Spinal cord (tissue), 10 donors: ENCODE results near the gene ARAP1. TPM values are rescaled to one million over a fixed set of nuclear protein-coding genes. Genes with fewer than 3 reads are reported as not detected.

Experiments used
- DNase-seq, 6 donors: peaks; one replicate each; pipeline versions ENCODE4 v3.0.0 to v3.0.0-alpha.2; 2013 to 2015; ENCODE audit warnings: low spot score in 6 of 6, low read depth in 4 of 6
- H3K27ac ChIP-seq: one replicate; pipeline ENCODE4 v1.5.1; 2013; ENCODE audit warnings: low read depth, low read length, control low read depth
- H3K27me3 ChIP-seq: one replicate; pipeline ENCODE4 v1.6.1; 2013; ENCODE audit warnings: low read length; ENCODE audit not compliant: control insufficient read depth, insufficient read depth
- H3K36me3 ChIP-seq: one replicate; pipeline ENCODE4 v1.6.1; 2013; ENCODE audit warnings: low read length; ENCODE audit not compliant: control insufficient read depth, insufficient read depth
- H3K4me1 ChIP-seq: one replicate; pipeline ENCODE4 v1.6.1; 2013; ENCODE audit warnings: low read length; ENCODE audit not compliant: control insufficient read depth, insufficient read depth
- H3K4me3 ChIP-seq: one replicate; pipeline ENCODE4 v1.5.1; 2013; ENCODE audit warnings: low read depth, low read length, control low read depth
- H3K9me3 ChIP-seq: one replicate; pipeline ENCODE4 v1.6.1; 2013; ENCODE audit warnings: low read length; ENCODE audit not compliant: control insufficient read depth, insufficient read depth
- WGBS: methylation state at CpG from one replicate; pipeline ENCODE4 v1.1.5; 2013; ENCODE audit warnings: missing lambda C conversion rate; ENCODE audit not compliant: insufficient coverage; 5-methylcytosine and 5-hydroxymethylcytosine counted together
- polyA plus RNA-seq, 2 donors: library from polyadenylated mRNA; unstranded; fragments of 120-200 nt; gene quantifications; one replicate each; pipeline ENCODE4 v1.2.1, GENCODE V29; 2013; ENCODE audit not compliant: insufficient read length in 2 of 2
- total RNA-seq, 2 donors: library from RNA; depleted of rRNA in 1 of 2; stranded (reverse); fragments of 120-200 nt in 1 of 2; fragments of >200 nt in 1 of 2; gene quantifications; one replicate each; pipeline versions ENCODE4 v1.2.3 to v1.2.4, GENCODE V29; 2013 to 2014
- donor health status: healthy.

The ARAP1 gene
- total and polyA plus RNA-seq, 4 donors = 44.8 to 79.2 (median 52.1) TPM

DNA sequence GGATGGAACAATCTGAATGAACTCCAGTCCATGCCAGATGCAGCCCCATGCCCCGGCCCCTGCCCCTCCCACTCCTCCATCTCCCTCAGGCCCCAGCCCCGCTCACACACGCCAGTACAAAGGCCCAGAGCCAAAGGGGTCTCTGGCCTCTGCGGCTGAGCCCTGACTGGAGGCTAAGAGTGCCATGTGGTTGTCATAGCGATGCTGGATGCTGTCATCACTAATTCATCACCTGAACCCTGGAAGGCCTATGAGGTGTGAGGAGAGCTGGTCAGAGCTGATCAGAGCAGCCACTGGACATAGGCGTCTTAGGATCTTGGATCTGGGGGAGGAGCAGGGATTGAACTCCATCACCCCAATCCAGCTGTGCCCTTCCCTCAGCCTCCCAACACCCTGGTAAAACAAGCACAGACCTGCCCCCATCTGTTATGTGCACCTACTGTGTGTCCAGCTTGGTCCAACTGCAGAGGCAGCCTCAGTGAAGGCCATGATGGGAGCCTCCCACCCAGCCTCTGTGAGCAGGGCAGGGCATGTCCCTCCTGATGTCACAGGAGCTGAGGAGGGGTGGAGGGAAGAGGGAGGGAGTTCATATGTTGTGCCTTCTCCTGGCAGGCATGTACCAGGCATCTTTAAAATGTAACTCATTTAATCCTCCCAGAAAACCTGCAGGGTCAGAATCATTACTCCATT lies 94.7 kb downstream of the ARAP1 start:
- DNase-seq = peak in 1 of 6 donors; percentile 47
- WGBS = 47% methylated on average over 6 of the region's 6 CpGs
- Histone ChIP-seq H3K4me3 (no peak overlapping the region), H3K9me3 (no peaks in the 10 kb centered on the region), H3K4me1 (peaks cover 31% of the 10 kb centered on the region), H3K27ac (no peak overlapping the region), H3K36me3 (no peaks in the 10 kb centered on the region), H3K27me3 (no peaks in the 10 kb centered on the region)

GRCh38 chr11:72655896-72656464 lies 96.2 kb downstream of the ARAP1 start:
- H3K27ac ChIP-seq = no peak overlapping the region
- no peaks in the 10 kb centered on the region for H3K27me3 ChIP-seq
- H3K4me3 ChIP-seq = no peak overlapping the region
- H3K4me1 ChIP-seq = peaks cover 32% of the 10 kb centered on the region
- no peaks in the 10 kb centered on the region for H3K9me3 ChIP-seq
- WGBS = 48% methylated on average over 11 of the region's 11 CpGs
- H3K36me3 ChIP-seq = no peaks in the 10 kb centered on the region
- DNase-seq = no peak

DNA sequence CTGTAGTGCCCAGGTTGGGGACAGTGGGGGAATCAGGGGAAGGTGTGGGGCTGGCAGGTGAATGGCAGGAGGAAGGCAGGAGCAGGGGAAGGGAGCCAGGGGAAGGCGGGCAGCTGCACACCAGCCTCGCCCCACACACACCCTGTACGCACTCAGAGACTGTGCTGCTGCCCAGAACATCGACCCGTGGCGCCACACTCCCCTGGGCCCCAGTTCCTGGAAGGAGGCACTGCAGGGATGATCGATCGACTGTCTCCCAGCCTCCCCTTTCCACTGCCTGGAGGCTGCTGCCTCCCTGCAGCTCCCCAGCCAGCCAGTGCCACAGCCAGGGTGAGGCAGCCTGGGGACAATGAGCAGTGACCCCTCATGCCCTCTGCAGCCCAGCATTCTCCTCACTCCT lies 97.2 kb downstream of the ARAP1 start:
- WGBS = 92% methylated on average over 7 of the region's 8 CpGs
- DNase-seq = no peak
- H3K27me3 ChIP-seq = no peaks in the 10 kb centered on the region
- peaks cover 32% of the 10 kb centered on the region for H3K4me1 ChIP-seq
- H3K9me3 ChIP-seq = no peaks in the 10 kb centered on the region
- no peak overlapping the region for H3K27ac ChIP-seq
- H3K4me3 ChIP-seq = no peak overlapping the region
- H3K36me3 ChIP-seq = no peaks in the 10 kb centered on the region

- no peak overlapping the region for H3K4me3 ChIP-seq
- no peaks in the 10 kb centered on the region for H3K27me3 ChIP-seq
- DNase-seq = no peak
- WGBS = 72% methylated on average over 3 of the region's 3 CpGs
- no peak overlapping the region for H3K27ac ChIP-seq
- peaks cover 32% of the 10 kb centered on the region for H3K4me1 ChIP-seq
- no peaks in the 10 kb centered on the region for H3K9me3 ChIP-seq
- no peaks in the 10 kb centered on the region for H3K36me3 ChIP-seq
Observed at GRCh38 chr11:72653649-72654048, 98.6 kb downstream of the ARAP1 start.

DNA sequence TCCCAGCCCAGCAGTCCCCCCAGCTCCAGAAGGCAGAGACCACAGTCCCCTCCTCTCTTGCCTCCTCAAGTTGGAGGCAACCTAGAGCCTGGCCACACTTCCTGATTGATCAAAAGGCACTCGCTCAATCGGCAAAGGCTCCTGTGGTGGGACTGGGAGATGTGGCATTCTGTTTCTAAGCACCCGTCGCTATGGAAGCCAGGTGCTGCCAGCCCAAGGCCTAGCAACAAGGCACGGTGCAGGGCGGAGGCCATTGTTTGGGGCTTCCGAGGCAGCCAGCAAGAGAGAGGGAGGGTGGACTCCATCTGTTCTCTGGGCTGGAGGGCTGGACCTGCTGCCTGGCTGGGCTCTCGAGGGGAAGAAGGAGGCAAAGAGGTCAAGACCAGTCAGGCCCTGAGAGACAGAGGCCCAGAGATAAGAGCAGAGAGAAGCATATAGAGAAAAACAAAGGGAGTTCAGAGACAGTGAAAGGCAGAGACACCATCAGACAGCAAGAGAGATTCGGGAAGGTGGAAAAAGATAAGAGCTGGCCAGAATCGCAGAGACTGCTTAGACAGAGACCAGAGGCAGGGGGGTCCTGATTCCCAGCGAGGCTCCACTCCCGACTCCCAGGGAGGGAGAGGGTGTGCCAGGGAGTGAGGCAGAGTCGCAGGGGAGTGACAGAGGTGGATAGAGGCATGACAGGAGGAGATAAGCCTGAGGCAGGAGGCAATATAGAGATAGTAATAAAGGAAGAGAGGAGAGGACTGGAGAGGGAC lies 99.2 kb downstream of the ARAP1 start:
- Histone ChIP-seq H3K27me3 (no peaks in the 10 kb centered on the region), H3K9me3 (no peaks in the 10 kb centered on the region), H3K4me1 (peaks cover 32% of the 10 kb centered on the region), H3K27ac (no peak overlapping the region), H3K36me3 (no peaks in the 10 kb centered on the region), H3K4me3 (no peak overlapping the region)
- WGBS = 28% methylated on average over 13 of the region's 13 CpGs
- DNase-seq = peak in 2 of 6 donors; percentile 48 to 82

DNA sequence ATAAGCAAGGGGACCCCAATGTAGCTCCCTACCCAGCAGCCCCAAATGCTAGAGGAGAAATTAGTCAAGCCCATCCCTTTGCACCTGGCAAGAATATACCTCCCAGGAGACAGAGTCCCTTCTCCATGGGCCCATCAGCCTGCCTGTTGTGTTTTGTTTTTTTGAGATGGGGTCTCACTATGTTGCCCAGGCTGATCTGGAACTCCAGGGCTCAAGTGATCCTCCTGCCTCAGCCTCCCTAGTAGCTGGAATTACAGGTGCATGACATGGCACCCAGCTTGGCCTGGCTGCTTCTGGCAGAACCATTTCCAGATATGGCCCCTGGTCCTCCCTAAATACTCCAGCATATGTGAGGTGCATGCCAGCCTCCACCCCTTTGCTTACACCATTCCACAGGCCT lies 100.1 kb downstream of the ARAP1 start:
- Histone ChIP-seq H3K27ac (no peak overlapping the region), H3K27me3 (no peaks in the 10 kb centered on the region), H3K36me3 (no peaks in the 10 kb centered on the region), H3K4me1 (peaks cover 25% of the 10 kb centered on the region), H3K4me3 (no peak overlapping the region), H3K9me3 (no peaks in the 10 kb centered on the region)
- DNase-seq = no peak

GRCh38 chr11:72649215-72649976 lies 102.8 kb downstream of the ARAP1 start:
- 67% methylated on average over 5 of the region's 5 CpGs for WGBS
- DNase-seq = no peak
- H3K27ac ChIP-seq = no peak overlapping the region
- H3K27me3 ChIP-seq = no peaks in the 10 kb centered on the region
- H3K36me3 ChIP-seq = no peaks in the 10 kb centered on the region
- H3K4me1 ChIP-seq = peaks cover 16% of the 10 kb centered on the region
- H3K9me3 ChIP-seq = no peaks in the 10 kb centered on the region
- H3K4me3 ChIP-seq = no peak overlapping the region

DNA sequence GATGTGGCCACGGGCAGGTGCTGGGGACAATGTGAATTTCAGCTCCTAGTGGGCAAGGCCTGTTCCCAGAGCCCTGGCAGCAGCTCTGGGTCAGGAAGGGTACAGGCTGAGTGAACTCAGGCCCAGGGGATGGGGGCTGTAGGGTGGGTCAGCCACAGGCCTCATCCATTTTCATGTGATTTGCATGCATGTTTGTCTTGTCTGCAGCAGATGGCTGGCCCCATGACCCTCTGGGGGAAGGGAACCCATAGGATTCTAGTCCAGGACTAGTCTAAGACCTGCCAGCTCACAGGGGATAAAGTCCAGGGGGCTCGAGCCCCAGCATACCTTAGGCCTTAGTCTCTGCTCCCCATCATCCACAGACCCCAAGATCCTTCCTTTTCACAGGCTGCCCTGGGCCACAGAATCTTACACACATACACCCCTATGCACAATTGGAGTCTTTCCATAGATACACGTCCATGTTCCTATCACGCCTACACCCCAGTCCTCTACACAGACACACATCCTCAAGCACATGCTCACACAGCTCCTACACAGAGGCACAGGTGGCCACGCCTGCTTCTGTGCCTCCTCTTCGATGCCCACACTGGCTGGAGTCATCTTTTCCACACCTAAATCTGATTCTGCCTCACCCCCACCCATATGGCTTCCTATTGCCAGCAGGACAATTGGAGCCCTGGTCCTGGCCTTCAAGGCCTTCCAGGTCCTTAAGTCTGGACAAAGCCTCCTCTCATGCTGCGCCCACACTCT lies 103.6 kb downstream of the ARAP1 start:
- Histone ChIP-seq H3K27me3 (peaks cover under 1% of the 10 kb centered on the region), H3K36me3 (no peaks in the 10 kb centered on the region), H3K4me3 (no peak overlapping the region), H3K4me1 (peaks cover 13% of the 10 kb centered on the region), H3K27ac (no peak overlapping the region), H3K9me3 (no peaks in the 10 kb centered on the region)
- 83% methylated on average over 7 of the region's 7 CpGs for WGBS
- no peak for DNase-seq

DNA sequence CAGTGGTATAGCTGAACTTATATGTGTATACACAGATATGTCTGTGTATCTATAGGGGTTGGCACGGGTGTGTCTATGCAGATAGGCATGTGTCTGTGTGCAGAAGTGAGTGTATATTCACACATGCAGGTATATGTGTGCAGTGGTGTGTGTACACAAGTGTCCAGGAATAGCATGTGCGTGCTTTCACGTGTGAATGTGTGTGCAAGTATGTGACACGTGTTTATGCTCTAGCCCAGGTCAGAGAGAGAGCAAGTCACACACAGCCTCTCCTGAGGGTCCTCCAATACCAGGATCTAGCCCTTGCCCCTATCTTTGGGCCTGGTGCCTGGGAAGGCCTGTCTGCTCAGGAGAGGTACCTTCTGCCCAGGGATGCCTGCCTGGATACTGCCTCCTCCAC lies 104.3 kb downstream of the ARAP1 start:
- no peak for DNase-seq
- peaks cover 12% of the 10 kb centered on the region for H3K4me1 ChIP-seq
- no peak overlapping the region for H3K4me3 ChIP-seq
- H3K9me3 ChIP-seq = no peaks in the 10 kb centered on the region
- peaks cover 4% of the 10 kb centered on the region for H3K27me3 ChIP-seq
- H3K36me3 ChIP-seq = no peaks in the 10 kb centered on the region
- 92% methylated on average over 4 of the region's 4 CpGs for WGBS
- no peak overlapping the region for H3K27ac ChIP-seq
